Mesenteric fat pad (tissue), 1 donor: ENCODE results near the gene LRBA. TPM values are rescaled to one million over a fixed set of nuclear protein-coding genes. Genes with fewer than 3 reads are reported as not detected.

Experiments used
- DNase-seq: peaks from one replicate; pipeline ENCODE4 v3.0.0-alpha.2; 2020; ENCODE audit warnings: low spot score
- total RNA-seq: library from RNA; stranded (reverse); fragmentation: NEBNext Ultra II Directional; extraction: Animal tissue kit (Norgen Biotek cat#: 25700); gene quantifications from one replicate; pipeline ENCODE4 v1.2.1, GENCODE V29; 2021
- donor health status: DM: yes; HTN: yes; CAD: no.

LRBA gene
- total RNA-seq, 1 donor from 2014 or later = 25.6 TPM

DNA sequence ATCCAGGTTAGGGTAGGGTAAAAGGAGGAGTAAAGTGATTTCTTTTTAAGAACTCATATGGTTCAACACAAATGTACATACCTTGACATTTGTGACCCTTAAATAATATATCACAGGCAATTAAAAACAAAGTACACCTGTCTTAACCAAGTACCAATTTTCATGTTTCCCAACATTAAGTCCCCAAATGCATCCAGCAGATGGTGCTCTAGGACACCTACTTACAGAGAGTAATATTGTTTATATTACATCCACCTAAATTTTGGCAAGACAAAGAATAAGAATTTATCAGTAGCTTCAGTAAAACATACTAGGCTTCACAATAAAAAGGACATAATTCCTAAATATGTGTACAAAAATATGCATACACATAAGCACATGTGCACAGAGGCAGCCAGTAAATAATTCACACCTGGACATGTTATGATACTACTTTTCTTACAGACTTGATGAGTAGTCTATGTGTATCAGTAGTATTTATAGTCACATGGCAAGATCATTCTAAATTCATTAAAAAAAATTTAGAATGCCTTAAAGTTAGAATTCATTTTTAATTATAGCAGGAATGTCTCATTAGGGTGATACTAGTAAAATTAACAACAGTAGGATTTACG lies 717.1 kb downstream of the LRBA start:
- no peak for DNase-seq

DNA sequence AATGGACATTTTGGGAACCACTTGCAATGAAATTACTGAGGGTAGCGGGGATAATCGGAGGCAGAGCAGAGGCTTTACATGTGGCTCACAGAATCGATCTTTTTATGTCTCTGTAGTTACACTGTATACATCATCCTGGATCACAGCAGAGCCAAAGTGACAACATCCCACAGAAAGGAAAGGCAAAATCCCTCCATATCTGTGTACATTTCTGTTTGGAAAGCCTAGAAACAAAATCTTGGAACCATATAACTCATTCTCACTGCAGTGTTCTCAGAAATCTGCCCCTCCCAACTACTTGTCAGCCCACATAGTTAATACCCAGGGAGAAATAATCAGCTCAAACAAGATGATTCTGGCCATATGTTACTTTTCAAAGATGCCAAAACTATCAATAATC lies 725.2 kb downstream of the LRBA start:
- no peak for DNase-seq

DNA sequence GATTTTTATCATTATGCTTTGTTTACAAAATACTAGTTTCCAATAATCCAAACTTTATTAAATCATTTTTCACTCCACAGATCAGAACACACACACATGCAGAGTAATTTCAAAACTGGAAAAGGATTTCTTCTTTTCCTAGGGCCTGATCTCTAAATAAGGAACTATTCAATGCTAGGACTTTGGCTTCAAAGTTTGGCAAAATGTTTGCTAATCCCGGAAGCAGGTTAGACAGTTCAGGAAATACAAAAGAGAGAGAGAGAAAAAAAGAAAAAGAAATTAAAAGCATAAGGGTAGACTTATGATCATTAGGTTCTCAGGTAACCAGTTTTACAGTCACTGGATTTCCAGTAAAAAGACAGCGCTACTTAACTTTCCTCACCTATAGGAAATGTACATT lies 725.9 kb downstream of the LRBA start:
- DNase-seq = no peak

DNA sequence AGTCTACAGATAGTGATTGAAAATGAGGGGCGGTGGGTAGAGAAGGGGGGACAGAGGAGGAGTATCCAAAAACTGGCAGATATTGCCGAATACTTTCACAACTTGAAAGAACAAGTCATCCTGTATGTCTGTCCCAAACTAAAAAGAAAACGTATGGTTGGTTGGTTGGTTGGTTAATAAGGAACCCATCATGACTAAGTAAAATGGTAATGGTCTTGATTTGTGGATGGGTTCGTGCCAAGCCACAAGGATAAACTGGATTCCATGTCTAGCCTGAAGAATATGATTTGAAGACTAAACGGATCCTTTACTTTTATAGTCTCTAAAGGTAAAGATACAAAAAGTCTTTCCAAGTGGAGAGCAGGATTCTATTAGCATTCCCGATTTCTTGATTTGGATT lies 728.4 kb downstream of the LRBA start:
- no peak for DNase-seq

DNA sequence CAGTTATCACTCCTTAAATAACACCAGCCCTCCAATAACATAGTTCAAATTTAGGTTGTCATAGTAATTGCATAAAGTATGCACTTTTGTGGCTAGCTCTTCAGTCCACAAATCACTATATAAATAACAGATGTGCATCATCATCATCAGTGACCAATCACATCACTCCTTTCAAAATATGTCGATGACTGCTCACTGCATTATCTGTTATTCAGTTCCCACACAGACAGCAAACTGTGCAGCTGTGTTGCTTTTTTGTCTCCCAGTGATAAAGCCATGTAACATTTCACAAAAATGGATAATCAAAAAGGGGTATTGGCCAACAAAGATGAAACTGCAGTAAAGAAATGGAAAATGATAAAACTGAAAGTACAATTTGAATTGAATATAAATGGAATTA lies 731.4 kb downstream of the LRBA start:
- DNase-seq = no peak

DNA sequence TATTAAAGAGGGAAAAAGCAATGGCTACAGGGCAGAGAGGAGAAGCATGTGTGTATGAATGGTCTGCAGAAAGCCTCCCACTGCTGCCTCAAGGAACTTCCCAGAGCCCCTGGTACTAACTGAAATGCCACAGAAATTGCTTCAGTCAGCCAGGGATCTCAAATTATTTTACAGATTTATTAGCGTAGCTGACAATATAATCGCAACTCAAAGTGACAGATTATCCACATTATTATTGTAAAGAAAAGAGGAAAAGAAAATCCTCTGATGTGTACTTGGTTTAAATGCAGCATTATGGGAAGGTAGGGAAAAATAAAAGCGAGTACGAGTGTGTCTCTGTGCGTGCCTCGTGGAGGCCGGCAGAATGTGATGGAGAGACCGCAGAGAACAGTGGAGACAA lies 734.1 kb downstream of the LRBA start:
- no peak for DNase-seq

DNA sequence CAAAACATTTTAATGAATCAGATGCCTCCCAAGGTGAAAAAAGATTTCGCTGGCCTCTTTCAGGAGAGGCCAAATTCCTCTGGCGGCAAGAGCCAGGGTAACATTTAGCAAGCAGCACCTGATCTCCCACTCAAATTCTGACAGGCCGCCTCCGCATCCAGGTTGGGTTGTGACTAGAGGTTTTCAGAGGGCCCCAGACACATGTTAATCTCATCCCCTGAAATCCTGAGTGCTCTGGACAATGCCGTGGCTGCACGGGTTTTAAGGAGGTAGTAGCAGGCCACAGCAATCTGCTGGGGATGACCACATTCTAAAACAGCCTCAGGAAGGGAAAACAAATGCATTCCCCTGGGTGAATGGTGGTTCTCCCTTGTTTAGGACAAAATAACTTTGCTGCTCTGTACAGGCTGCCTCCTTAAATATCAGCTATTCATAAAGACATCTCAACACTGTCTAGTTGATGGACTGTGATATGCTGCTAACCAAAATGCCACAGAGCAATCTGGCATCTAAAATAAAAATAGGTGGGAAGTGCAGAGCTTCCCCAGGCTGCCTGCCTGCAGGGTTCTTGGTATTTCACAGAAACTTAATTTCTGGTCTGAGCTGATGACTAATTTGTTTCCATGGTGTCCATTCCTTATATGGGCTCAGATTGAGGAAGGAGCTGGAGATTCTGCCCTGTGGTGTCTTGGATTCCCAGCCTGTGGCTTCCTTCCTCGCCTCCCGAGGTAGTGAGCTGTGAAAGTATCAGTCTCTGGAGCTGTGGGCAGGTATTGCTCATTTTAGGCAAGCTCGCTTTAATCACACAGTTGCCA lies 734.8 kb downstream of the LRBA start:
- no peak for DNase-seq

DNA sequence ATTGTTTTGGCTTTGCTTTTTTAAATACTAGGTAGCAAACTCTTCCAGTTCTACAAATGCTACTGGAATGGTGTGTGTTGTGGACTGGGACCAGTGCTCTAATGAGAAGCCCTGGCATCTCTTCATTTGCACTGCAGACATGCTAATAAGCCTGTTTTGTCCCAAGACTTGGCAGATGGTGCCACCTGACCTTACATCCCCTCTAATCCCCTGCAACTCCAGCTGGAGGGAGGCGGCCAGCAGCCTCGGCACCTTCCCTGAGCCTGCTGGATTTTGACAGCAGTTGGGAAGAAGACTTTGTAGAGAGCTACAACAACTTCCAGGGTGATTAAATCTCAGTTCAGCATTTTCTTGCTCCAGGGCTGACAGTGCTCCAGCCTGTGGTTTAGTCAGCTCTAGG lies 736.9 kb downstream of the LRBA start:
- no peak for DNase-seq

DNA sequence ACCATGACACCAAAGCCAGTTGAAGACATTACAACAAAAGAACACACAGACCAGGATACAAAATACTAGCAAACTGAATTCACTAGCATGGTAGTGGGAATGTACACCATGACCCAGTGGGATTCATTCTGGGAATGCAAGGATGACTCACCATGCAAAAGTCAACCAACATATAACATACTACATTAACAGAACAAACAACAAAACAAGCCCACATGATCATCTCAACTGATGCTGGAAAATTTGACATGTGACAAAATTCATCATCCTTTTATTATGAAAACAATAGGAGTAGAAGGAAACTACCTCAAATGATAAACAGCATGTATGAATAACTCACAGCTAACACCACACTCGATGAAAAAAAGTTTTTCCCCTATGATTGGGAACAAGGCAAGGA lies 746.6 kb downstream of the LRBA start:
- DNase-seq = no peak

DNA sequence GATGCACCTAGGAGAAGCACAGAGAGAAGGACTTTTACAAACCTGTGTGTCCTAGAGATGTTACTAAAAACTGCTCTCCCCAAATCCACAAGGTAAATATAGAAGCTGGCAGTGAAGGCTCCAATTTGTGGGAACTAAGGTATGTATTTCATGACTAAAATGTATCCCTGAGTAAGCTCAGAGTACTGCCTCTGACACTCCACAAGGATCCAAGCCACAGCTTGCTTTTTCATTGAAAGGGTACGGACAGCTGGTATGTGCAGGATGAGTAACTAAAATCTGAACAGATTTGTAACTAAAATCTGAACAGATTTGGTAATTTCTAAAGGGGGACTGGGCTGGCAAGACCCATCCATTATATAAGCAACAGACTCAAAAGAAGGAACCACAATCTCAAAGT lies 749.3 kb downstream of the LRBA start:
- no peak for DNase-seq

DNA sequence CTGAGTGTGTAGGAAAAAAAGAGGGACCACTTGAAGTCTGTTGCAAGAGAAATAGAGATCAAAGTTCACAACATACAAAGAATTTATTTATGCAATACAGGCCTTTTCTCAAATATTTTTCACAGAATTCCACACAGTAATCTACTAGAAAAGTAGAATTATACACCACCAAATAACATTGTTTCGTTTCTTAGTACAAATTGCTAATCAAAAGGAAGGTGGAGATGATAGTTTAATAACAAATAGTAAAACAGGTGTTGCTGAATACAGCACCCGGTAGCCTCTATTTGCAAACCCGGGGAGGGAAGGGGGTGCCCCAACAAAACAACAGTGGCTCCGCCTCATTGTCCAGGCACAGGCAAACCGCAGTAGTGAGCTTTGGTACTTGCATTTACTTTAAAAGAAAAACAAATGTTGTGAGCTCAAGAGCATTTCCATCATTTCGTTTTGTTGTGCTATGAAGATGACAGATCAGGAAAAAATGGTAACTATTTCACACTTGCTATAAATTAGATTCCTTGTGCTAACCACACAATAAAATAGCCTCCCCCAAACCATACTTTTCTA lies 750.4 kb downstream of the LRBA start:
- DNase-seq = no peak

DNA sequence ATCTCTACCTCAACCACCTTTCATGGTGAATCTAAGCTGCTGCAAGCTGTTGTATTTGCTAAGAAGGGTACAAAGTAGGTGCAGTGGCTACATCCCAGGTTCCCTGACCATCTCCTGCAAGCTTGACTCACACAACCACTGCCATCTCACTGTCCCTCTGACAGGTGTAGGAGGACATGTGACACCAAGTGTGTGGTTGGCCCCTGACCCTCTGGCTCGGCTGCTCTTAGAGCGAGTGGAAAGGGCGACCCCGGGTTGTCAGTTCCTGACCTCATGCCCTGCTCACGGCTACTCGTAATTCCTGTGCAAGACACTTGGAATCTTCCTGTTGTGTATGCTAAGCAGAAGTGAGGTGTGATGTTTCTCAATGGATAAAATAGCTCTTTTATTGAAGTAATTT lies 752.5 kb downstream of the LRBA start:
- DNase-seq = no peak

DNA sequence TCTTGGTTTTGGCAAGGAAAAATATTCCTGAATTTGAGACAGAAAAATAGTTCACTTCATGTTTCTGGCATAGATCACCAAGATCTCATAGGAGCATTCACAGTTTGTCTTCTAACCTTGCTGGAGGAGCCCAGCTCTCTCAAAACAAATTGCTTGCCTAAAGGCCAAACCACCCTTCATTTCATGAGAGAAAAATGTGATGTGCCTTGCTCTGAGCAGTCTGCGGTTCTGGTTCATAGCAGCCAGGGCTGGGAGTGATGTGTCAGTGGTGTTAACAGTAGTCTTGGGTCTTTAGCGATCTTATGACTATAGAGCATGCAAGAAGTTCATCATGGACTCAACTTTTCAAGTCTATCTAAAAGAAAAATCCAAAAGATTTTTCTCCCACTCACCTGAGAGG lies 753.5 kb downstream of the LRBA start:
- DNase-seq = no peak

DNA sequence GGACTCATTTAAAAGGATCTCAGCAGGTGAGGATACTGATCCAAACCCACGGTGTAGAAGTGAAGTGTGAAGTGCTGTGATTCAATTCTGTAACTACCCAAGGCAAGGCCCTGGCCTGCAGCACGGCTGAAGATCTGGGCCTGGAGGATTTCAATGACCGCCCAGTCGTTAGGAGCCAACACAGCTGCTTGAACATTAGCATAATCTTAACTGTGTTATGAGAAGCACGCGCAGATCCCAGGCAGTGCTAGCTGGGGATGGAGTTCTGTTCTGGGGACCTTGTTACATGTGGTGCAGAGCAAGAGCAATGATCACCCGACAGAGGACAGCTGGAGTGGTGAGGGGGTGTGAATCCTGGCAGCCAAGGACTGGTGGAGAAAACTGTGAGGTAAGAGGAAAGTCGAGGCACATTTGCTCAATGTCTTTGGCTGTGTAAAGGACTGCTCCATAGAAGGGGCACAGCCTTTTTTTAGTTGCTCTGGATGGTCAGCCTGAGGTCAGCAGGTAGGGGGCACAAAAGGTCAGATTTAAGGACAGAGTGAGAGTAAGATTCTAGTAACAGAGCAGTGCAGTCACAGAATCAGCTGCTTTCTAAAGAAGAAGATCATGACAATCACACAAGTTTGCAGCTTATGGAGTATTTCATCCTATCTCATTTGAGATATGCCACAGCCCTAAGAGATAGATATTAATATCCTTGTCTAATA lies 755.1 kb downstream of the LRBA start:
- no peak for DNase-seq

DNA sequence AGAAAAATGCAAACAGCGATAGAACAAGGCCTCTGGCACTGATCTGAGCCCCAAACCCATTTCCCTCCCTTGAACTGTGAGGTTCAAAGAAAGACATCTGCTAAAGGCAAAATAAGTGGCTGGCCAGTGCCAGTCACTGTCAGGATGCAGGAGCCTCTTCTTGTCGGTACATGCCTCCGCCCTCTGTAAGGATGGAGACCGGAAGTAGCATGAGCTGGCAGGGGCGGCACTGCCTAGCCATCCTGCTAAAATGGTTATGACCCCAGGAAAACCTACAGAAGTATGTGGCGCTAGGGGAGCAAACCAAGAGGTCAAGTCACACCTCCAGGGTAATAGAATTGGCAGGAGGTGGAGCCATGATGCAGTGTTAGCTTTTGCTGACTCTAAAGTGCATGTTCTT lies 756.5 kb downstream of the LRBA start:
- DNase-seq = no peak

DNA sequence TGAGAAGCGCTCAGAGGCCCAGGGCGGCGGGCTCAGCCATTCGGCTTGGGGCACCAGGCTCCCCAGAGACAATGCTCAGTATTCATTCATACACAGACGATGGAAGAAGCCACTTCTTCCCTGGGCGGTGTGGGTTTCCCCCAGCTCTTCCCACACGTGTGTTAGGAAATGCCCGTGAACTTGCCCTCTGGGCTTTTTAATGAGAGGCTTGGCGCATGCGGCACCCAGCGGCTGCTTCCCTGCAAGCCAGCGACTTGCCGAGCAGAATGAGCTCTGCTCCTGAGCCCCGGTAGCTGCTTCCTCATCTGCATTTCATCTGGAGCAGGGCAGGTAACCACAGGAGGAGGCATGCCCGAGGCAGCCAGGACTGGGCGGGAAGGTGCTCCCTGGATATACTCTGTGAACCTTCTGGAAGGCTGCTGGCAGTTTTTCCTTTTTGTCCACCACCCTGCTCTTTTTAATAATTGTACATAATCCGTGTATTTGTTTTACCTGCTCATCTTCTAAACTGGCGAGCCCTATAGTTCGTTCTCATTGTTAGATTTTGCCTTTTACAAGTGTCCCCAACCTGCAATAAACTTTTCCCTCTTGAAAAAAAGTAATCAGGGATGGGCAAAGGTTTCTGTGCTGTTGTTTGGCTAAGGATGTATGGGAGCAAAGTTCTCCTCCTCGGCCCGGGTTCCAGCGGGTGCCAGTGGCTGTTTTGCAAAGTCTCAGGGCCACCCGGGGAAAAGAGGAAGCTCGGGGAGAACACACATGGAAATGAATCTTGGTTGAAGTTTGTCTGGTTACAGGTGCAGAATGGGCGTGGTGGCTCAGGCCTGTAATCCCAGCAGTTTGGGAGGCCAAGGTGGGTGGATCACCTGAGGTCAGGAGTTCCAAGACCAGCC lies 758.0 kb downstream of the LRBA start:
- no peak for DNase-seq

DNA sequence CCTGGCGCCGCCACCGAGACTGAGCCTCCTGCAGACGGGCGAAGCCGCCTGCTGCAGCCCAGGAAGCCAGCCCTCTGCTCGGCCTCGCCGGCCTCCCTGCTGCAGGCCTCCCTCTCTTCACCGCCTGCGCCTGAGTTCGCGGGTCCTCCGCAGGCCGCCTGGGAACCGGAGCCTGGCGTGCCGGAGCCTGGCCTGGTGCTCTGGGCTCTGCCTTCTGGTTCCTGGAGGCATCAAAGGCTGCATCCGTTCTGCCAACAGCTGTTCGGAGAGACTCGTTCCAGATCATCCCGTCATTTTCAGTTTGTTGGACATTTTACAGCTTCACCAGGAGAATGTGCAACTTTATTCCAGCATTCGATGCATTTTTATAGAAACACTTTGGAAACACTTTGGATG lies 758.9 kb downstream of the LRBA start:
- no peak for DNase-seq

DNA sequence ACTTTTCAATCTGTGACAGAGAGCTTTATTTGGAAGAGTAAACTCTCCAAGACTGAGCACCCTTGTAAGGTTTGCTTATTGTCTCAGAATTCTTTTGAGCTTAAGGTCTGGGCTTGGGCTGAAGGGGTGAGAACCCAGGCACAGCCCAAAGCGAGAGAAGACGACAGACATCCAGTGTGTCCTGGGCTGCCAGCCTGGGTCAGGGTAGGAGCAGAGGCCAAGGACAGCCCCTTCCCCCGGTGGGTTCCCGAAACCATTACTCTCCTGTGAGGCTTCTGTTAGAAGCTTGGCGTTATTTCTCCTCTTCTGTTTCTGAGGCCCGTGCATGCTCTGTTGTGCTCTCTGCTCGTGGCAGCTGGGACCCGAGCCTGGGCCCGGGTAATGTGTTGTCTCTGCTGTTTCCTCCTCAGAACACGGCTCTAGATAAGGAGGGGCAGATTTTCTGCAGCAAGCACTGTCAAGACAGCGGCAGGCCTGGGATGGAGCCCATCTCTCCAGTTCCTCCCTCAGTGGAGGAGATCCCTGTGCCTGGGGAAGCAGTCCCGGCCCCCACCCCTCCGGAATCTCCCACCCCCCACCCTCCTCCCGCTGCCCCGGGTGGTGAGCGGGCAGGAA lies 759.4 kb downstream of the LRBA start:
- no peak for DNase-seq

DNA sequence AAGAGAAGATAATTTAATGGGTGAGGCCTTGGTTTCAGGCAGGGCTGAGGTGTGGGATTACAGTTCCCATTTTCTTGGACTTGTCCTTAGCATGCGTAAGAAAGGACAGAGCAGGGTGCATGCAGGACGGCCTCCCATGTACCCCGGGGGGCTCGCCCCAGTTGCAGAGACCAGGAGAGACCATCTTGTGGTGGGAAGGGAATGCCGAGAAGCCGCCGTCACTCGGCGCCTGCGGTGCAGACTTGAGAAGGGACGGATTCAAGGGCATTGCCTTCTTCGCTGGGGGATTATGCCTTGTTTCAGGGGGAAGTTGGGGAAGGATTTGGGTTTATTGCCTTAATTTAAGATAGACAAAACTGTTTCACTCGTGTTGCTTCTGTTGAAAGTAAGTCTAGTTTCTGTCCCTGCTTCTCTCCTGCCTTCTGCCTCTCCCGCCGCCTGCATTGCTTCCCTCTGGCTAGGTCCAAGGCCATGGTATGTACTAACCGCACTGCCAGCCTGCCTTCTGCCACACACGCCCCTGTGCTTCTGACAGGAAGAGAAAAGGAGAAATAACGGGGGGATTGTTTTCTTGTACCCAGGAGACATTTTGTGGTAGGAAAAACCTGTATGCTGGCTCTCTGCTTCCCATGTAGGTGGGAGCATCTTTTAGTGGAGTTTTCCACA lies 761.0 kb downstream of the LRBA start:
- no peak for DNase-seq

DNA sequence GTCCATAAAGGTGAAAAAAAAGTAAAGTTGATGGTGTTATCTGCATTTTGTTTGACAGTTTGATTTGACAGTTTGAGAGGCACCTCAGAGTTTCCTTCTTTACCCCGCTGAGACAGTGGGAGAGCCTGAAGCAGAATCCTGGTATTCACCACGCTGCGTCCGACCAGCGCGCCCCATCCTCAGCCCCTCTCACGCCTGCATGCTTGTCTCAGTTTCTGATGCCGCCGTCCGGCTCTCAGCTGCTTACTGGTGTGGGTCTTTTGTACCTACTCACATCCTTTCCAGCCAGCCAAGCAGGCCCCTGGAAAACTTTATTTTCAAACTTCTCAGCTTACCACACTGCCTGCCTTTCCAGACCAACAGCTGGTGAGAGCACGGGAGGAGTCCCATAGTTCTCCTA lies 761.7 kb downstream of the LRBA start:
- no peak for DNase-seq
